ENCODE results near the gene IPO13.

The IPO13 gene

GRCh38 chr1:43947874-43948437 is 1.2 kb downstream of the IPO13 start:
- Histone ChIP-seq H3K9me2 (replicated peaks; ENCODE audit: insufficient read depth, low read length) (no peaks in the 10 kb centered on the region), H4K20me1 (ENCODE audit: low read depth, low read length) (no peaks in the 10 kb centered on the region; the same call in 1 of the 2 replicates), H3K4me3 (ENCODE audit: insufficient read depth, low read length, poor library complexity, severe bottlenecking) (peak overlapping the region; percentile 93), H3K79me2 (ENCODE audit: insufficient read depth, low read length) (peaks cover 30% of the 10 kb centered on the region; the same call in 1 of the 2 replicates), H3K27me3 (ENCODE audit: low read length) (no peaks in the 10 kb centered on the region), H3K4me2 (ENCODE audit: low read depth, low read length, poor library complexity, severe bottlenecking) (peak overlapping the region; percentile 67), H3K27ac (ENCODE audit: low read depth, low read length) (no peak overlapping the region), H3K36me3 (ENCODE audit: low read length) (no peaks in the 10 kb centered on the region), H3K9ac (ENCODE audit: low read length) (peak overlapping the region; percentile 88), H3F3A (ENCODE audit: insufficient read depth) (no peaks in the 10 kb centered on the region), H2AFZ (ENCODE audit: low read depth, low read length, severe bottlenecking) (no peak overlapping the region), H3K9me3 (ENCODE audit: insufficient read depth, low read length) (no peaks in the 10 kb centered on the region)
- TF ChIP-seq CTCF (IDR thresholded peaks at IDR 0.05; ENCODE audit: insufficient read depth, low read length, poor library complexity, severe bottlenecking) (no peak), EZH2phosphoT487 (conservative IDR thresholded peaks at IDR 0.05; ENCODE audit: low read length) (no peak)

- Histone ChIP-seq H4K20me1 (ENCODE audit: low read depth, low read length) (no peaks in the 10 kb centered on the region; the same call in 1 of the 2 replicates), H3K9me3 (ENCODE audit: insufficient read depth, low read length) (no peaks in the 10 kb centered on the region), H3F3A (ENCODE audit: insufficient read depth) (no peaks in the 10 kb centered on the region), H3K4me3 (ENCODE audit: insufficient read depth, low read length, poor library complexity, severe bottlenecking) (no peak overlapping the region), H3K27me3 (ENCODE audit: low read length) (no peaks in the 10 kb centered on the region), H3K27ac (ENCODE audit: low read depth, low read length) (no peak overlapping the region), H2AFZ (ENCODE audit: low read depth, low read length, severe bottlenecking) (no peak overlapping the region), H3K9ac (ENCODE audit: low read length) (no peak overlapping the region), H3K79me2 (ENCODE audit: insufficient read depth, low read length) (peaks cover 27% of the 10 kb centered on the region; the same call in 1 of the 2 replicates), H3K9me2 (replicated peaks; ENCODE audit: insufficient read depth, low read length) (no peaks in the 10 kb centered on the region), H3K36me3 (ENCODE audit: low read length) (no peaks in the 10 kb centered on the region), H3K4me2 (ENCODE audit: low read depth, low read length, poor library complexity, severe bottlenecking) (no peak overlapping the region)
- no peak for TF ChIP-seq CTCF (IDR thresholded peaks at IDR 0.05; ENCODE audit: insufficient read depth, low read length, poor library complexity, severe bottlenecking)
- no peak for TF ChIP-seq EZH2phosphoT487 (conservative IDR thresholded peaks at IDR 0.05; ENCODE audit: low read length)
Observed at GRCh38 chr1:43949678-43950077, 2.9 kb downstream of the IPO13 start.

GRCh38 chr1:43951021-43951985 is 4.6 kb downstream of the IPO13 start:
- no peaks in the 10 kb centered on the region; the same call in 1 of the 2 replicates for H4K20me1 ChIP-seq (ENCODE audit: low read depth, low read length)
- H3K27me3 ChIP-seq (ENCODE audit: low read length): no peaks in the 10 kb centered on the region
- peaks cover 15% of the 10 kb centered on the region; the same call in 1 of the 2 replicates for H3K79me2 ChIP-seq (ENCODE audit: insufficient read depth, low read length)
- H3K9me2 ChIP-seq (replicated peaks; ENCODE audit: insufficient read depth, low read length): no peaks in the 10 kb centered on the region
- H3F3A ChIP-seq (ENCODE audit: insufficient read depth): no peaks in the 10 kb centered on the region
- H3K27ac ChIP-seq (ENCODE audit: low read depth, low read length): no peak overlapping the region
- no peak for TF ChIP-seq CTCF (IDR thresholded peaks at IDR 0.05; ENCODE audit: insufficient read depth, low read length, poor library complexity, severe bottlenecking)
- no peak for TF ChIP-seq EZH2phosphoT487 (conservative IDR thresholded peaks at IDR 0.05; ENCODE audit: low read length)
- no peak overlapping the region for H3K4me3 ChIP-seq (ENCODE audit: insufficient read depth, low read length, poor library complexity, severe bottlenecking)
- no peak overlapping the region for H3K9ac ChIP-seq (ENCODE audit: low read length)
- H3K4me2 ChIP-seq (ENCODE audit: low read depth, low read length, poor library complexity, severe bottlenecking): no peak overlapping the region
- no peaks in the 10 kb centered on the region for H3K36me3 ChIP-seq (ENCODE audit: low read length)
- H3K9me3 ChIP-seq (ENCODE audit: insufficient read depth, low read length): no peaks in the 10 kb centered on the region
- H2AFZ ChIP-seq (ENCODE audit: low read depth, low read length, severe bottlenecking): no peak overlapping the region

Data from SU-DHL-6 (cell line).